ENCODE data around the gene WSCD1. TPM values are rescaled to one million over a fixed set of nuclear protein-coding genes. Genes with fewer than 3 reads are reported as not detected.

Gene WSCD1
- total and polyA plus RNA-seq, 2 of the 4 experiments (the other 2 are of a cell fraction): 0.07 TPM; not detected in 1

DNA sequence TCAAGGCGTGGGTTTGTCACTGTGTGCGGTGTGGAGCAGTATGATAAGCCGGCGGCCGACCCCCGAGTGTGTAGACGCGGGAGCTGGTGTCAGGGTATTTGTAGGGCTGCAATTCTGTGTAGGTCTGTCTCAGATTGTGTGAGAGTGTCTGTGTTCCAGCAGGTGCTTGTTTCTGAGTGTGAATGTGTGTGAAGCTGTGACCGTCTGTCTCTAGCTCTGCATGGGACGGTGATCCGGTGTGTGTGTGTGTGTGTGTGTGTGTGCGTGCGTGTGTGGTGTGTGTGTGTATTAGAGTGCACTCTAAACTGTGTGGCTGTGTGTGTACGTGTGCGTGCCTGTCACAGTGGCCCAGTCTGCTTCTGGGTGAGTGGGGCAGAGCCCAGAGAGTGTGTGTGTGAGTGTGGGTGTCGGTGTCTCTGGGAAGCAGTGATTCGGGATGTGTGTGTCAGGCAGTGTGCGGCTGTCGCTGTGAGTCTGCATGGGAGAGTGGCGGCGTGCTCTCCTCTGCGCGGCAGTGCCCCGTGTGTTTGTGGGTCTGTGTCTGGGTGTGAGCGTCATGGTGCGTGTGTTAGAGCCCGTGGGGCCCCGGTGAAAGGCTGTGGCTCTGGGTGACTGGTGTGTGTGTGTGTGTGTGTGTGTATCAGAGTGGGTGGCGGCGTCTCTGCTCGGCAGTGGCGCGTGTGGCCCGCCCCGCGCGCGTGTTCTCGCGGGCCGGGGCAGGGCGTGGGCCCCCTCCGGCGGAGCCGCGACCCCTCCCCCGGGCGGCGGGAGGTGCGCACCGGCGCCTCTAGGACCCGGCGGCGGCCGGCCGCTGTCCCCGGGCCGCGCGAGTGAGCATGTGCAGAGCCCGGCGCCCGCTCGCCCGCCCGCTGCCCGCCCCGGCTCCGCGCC is at the start of gene WSCD1 (continued):
- TF ChIP-seq NFE2L2 (IDR thresholded peaks at IDR 0.05; ENCODE audit: low read depth, low read length): no peak
- no peak for TF ChIP-seq RCOR1 (IDR thresholded peaks at IDR 0.05; ENCODE audit: insufficient replicate concordance, low read length)
- no peak for TF ChIP-seq SMC3 (IDR thresholded peaks at IDR 0.05; ENCODE audit: low read depth, low read length)

DNA sequence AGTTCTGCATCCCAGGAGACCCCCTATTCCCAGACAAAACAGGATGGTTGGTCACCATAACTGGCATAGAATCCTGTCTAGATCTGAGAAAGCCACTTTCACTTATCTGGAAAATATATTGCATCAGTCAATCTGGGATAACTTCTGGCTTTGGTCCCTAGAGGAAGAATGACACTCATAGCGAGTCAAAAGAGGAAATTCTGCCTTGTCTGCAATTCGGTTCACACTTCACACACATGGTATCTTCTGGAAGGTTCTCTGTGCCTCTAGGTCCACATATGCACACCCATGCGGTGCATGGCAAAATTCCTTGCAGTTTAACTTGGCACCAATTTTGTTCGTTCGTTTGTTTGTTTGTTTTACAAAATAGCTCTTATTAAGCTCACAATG is 49.2 kb upstream of the WSCD1 start:
- no peak for DNase-seq
- Histone ChIP-seq H3K56ac (ENCODE audit: extremely low read depth, insufficient read depth, low read length) (no peak overlapping the region), H2BK120ac (ENCODE audit: low read depth, low read length) (no peak overlapping the region), H3K4me2 (ENCODE audit: low read depth, low read length) (no peak overlapping the region), H4K20me1 (ENCODE audit: insufficient read depth, low read length) (no peaks in the 10 kb centered on the region), H3K4ac (ENCODE audit: low read depth, low read length) (no peak overlapping the region), H2BK5ac (ENCODE audit: low read depth, low read length, poor library complexity, severe bottlenecking) (no peak overlapping the region), H4K5ac (ENCODE audit: low read depth, low read length) (no peak overlapping the region), H2AFZ (replicated peaks; ENCODE audit: low read length, poor library complexity) (no peak overlapping the region), H3K9me3 (ENCODE audit: control insufficient read depth, insufficient read depth, low read length) (peaks cover 10% of the 10 kb centered on the region), H4K8ac (ENCODE audit: low read depth in 2 of 2, low read length in 2 of 2) (no peak overlapping the region), H3K18ac (ENCODE audit: low read depth, low read length) (no peak overlapping the region), H3K14ac (replicated peaks; ENCODE audit: low read depth, low read length) (no peak overlapping the region), H3K4me1 (ENCODE audit: control insufficient read depth, insufficient read depth, low read length) (no peaks in the 10 kb centered on the region), H2BK15ac (ENCODE audit: low read depth, low read length) (no peak overlapping the region), H3K4me3 (ENCODE audit: insufficient read depth, low read depth, low read length) (no peak overlapping the region), H3K36me3 (ENCODE audit: control insufficient read depth, insufficient read depth, low read length) (no peaks in the 10 kb centered on the region), H4K91ac (ENCODE audit: insufficient read depth, low read depth, low read length) (no peak overlapping the region), H3K79me1 (ENCODE audit: low read depth in 1 of 2, low read length in 2 of 2) (no peaks in the 10 kb centered on the region), H2AK9ac (replicated peaks; ENCODE audit: low read depth, low read length, poor library complexity) (no peak overlapping the region), H3K23ac (ENCODE audit: low read depth, low read length) (no peak overlapping the region), H3K9ac (ENCODE audit: low read depth, low read length) (no peak overlapping the region), H3K9me1 (ENCODE audit: insufficient read depth, low read length) (no peaks in the 10 kb centered on the region), H3K27me3 (ENCODE audit: control insufficient read depth, insufficient read depth, low read length) (no peaks in the 10 kb centered on the region), H2BK20ac (ENCODE audit: low read depth, low read length) (no peak overlapping the region), H2AK5ac (ENCODE audit: low read depth, low read length) (no peak overlapping the region), H3K27ac (ENCODE audit: insufficient read depth, low read length) (no peak overlapping the region)
- WGBS, 2 experiments (ENCODE audit: extremely low coverage in 2 of 2, insufficient read length in 1 of 2): 17% methylated on average over 1 of the region's 5 CpGs; no CpG with 5 or more reads in 1 of the 2 experiments
- dilution Hi-C loops (cut with HindIII; ENCODE audit: low sequenced_read_pairs, unreplicated experiment): no loop called here
- CTCF ChIA-PET: no interaction called here
- intact Hi-C loops (cut with micrococcal nuclease): no loop called here
- POLR2A ChIA-PET (ENCODE audit: unreplicated experiment): no interaction called here
- in situ Hi-C loops (cut with MboI; ENCODE audit: low sequenced_read_pairs): no loop called here
- BruUV-seq (replicated peaks): no TSS peak
- no peak for ATAC-seq (ENCODE audit: low read depth)
- TF ChIP-seq RFX5 (IDR thresholded peaks at IDR 0.05; ENCODE audit: low read depth, low read length) (no peak), FOS (IDR thresholded peaks at IDR 0.05; ENCODE audit: low read depth, low read length) (no peak)

Measured in IMR-90 (cell line).